GM18505 (cell line): ENCODE measurements around the gene MFAP3L.

ENCODE experiments used
- ATAC-seq: cut with Tn5 transposase; IDR thresholded peaks from one replicate; pipeline ENCODE4 v1.9.1; 2021; ENCODE audit not compliant: unreplicated experiment
- POLR2A ChIP-seq: IDR thresholded peaks from 4 replicates; pipeline ENCODE4 v1.6.1; 2011; ENCODE audit warnings: borderline replicate concordance; ENCODE audit not compliant: insufficient read depth, insufficient read length; ENCODE audit errors: extremely low read depth

MFAP3L gene

GRCh38 chr4:170005472-170005871 is 20.7 kb downstream of the MFAP3L start:
- TF ChIP-seq POLR2A = no peak
- no peak for ATAC-seq

GRCh38 chr4:170004651-170005295 is 21.4 kb downstream of the MFAP3L start:
- no peak for ATAC-seq
- TF ChIP-seq POLR2A = no peak

DNA sequence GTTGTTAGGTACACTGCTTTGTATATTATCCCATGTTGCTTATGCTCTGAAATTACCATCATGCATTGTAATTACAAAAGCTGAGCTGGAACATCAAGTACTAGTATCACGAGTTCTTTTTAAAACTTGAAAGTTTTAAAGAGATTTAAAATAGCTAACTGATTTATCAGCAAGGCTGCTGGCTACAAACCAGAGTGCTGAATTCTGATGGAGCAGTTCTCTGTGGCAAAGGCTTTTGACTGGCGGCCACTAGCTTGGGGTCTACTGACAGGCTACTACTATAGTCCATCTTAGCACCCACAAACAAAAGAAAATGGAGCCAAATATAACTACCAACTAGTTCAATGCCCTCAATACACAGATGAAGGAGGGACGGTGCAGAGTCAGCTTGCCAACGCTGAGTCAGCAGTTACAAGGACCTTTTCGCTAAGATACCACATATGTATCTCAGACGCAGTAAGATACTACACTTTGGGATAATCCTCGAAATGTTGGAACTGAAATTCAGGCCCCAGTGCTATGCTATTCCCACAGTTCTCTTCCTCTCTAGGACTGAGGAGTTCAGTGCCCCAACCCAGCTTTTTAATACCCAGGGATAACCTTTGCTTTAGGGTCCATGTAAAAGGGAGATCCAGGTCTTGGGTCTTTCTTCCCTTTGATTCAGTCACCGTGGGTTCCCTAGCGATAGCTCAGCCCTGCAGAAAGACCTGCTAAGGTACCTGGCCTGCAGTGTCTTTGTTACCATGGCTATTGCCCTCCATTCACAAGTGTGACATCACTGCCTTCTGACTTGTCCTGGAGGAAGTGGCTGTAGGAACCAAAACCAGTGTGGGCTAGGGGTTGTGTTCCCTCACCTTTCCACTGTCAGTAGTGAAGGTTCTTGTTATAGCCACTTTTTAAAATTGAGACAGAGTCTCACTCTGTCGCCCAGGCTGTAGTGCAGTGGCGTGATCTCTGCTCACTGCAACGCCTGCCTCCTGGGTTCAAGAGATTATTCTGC is 22.8 kb downstream of the MFAP3L start:
- no peak for TF ChIP-seq POLR2A

DNA sequence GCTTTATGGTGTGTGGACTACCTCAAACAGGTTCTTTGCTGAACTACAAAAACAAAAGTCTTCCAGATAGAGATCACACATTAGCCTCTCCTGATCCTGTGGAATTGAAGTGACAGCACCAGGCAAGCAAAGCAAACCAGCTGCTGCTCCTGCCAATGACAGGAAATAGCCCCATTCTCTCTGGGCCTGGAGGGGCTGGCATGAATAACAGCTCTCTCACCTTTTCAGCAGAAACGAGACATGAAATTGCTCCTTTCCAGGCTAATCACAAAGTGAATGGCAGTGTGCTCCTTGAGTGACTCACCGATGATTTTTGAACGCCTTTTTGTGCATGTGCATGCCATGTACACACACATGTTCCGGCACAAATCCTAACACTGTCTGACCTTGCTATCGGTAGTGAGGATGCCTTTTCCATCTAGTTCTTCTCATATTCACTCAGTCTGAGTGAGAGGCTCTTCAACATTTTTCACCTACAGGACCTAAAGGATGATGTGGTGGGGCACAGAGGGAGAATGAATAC is 24.4 kb downstream of the MFAP3L start:
- no peak for TF ChIP-seq POLR2A
- ATAC-seq = no peak

More for the DNA sequence above, 22.8 kb downstream of the MFAP3L start:
- ATAC-seq = no peak

DNA sequence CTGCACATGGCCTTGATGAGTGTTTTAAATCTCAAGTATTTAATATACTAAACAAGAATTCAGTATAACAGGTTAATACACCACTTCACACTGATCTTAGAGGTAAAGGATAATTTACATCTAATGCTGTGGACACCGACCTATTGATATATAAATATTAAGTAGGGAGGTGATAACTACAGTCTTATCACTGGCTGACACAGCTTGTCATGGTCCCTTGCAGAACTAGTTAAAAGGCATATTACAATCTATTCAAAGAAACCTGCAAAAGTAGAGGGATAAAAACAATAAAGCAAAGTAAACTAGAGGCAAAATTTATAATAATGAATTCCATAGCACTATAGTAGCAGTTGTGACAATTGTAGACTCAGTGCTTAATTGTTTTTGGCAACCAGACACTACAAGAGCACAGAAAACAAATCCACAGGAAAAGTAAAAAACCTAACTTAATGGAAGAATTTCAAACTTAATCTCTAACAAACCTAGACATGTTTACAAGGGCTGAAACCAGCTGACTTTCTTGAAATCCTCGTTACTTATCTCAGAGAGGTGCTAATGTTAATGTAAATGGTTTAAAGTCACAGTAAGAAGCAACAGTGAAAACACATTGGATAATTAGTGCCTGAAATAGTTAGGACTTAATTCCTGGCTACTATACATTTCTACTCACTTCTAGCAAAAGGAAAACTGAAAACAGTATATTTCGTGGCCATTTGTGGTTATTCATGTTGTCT is 25.0 kb downstream of the MFAP3L start:
- no peak for ATAC-seq
- TF ChIP-seq POLR2A = no peak

- ATAC-seq = no peak
- no peak for TF ChIP-seq POLR2A
Observed at GRCh38 chr4:169999923-170000322, 26.3 kb downstream of the MFAP3L start.

GRCh38 chr4:169998981-169999380 is 27.2 kb downstream of the MFAP3L start:
- ATAC-seq = no peak
- TF ChIP-seq POLR2A = no peak

DNA sequence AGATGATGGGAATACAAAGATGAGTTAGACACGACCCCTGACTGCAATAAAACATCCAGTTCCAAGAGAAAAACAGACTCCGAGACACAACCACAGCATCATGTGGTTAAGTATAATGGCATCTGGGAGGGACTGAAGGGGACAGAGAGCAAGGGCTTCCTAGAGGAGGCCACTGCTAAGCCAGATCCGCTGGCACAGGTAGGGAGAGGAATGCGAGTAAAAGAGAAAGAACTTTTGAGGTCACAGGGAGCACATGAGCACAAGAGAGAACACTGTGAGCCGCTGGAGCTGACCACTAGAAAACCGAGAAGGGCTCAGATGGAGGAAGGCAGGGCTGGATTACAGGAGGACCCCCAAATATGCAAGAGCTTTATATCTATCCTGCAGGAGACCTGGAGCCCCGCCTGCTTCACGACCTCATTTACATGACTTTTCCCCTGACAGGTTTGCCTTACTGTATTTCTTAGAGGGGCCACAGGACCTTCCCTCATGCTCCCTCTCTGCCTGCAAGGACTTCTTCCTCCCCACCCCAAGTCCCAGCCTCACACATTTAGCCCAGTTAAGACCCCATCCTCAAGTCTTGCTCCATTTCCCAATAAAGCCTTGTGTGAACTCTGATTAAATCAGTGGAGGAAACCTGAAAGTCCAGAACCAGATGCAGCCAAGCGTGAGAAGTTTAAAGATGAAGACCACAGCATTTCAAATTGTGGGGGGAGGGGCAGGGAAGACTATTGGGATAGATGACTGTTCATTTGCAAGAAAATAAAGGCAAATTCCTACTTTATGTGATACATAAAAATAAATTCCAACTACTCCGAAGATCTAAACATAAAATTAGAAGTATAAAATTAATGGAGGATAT is 29.6 kb downstream of the MFAP3L start:
- no peak for TF ChIP-seq POLR2A
- ATAC-seq = no peak

DNA sequence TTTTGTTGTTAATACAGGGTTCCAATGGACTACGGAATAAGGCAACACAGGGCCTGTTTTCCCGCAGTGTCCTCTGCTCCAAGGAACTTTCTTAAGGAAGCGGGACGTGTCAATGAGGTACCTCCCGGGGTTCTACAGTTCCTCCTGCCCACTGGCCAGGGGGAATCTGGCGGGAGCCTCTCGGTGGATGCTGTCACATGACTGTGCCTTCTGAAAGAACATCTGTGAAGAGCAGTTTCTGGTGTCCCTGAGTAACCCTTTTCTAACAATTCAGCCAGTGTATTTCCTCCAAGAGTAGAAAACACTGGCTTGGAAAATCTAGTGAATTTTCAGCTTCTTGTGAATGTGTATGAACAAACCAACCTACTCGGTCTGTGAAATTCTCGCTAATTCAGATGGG is 32.7 kb downstream of the MFAP3L start:
- ATAC-seq = no peak
- TF ChIP-seq POLR2A = no peak

- TF ChIP-seq POLR2A = no peak
- no peak for ATAC-seq
Observed at GRCh38 chr4:169988252-169988651, 37.9 kb downstream of the MFAP3L start.

DNA sequence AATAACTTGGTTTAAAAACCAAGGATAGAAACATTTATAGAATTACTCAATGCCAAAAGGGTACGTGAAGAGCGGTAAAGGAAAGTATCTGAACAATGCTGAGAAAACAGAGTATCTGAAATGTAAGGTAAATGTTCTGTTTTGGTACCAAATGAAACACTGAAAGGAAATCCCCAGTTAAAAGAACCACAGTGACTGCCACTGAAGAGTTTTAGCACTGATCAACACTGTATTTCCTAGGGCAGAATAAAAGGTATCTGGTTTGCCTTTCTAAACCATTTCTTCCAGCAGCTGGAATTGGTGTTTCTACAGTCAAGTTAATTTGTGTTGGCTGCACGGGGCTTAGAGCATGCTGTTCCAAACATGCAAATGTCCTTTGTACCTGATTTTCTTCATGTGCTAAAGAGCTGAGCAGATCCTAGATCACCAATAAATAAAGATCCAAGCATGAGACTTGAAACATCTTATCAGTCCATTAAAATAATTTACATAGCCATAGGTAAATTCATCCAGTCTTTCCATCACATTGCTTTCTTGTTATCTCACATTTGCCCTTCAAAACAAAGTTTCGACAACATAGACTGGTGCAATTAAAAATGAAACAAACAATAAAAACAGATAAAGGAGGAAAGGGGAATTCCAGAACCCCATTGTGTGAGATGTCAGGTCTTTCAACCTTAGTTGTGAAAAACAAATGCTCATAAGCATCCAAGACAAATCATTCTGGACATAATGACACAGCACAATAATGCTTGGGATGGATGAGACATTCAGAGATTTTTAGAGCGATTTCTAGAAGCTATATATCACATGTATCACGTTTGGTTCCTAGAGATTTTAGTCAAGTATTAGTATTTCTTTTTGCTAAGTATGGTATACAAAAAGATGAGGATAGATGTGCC is 38.6 kb downstream of the MFAP3L start:
- ATAC-seq = no peak
- no peak for TF ChIP-seq POLR2A
